Measurements from ENCODE around the gene OTULIN. TPM values are rescaled to one million over a fixed set of nuclear protein-coding genes. Genes with fewer than 3 reads are reported as not detected.

OTULIN gene
- total and polyA plus RNA-seq, 2 of the 13 experiments (the other 11 are each of a cell fraction or from before 2014, with no cell fraction given), result 7.0 to 34.8 TPM

GRCh38 chr5:14744296-14745187 is 80.0 kb downstream of the OTULIN start (continued):
- TF ChIP-seq RXRB (CRISPR knock-in tag; IDR thresholded peaks at IDR 0.05; ENCODE audit: borderline replicate concordance) (peak; percentile 69; the same call in 1 of the 2 replicates), ATF1 (CRISPR knock-in tag; IDR thresholded peaks at IDR 0.05) (no peak), GTF3A (CRISPR knock-in tag; conservative IDR thresholded peaks at IDR 0.05) (no peak), SP4 (CRISPR knock-in tag; IDR thresholded peaks at IDR 0.05) (no peak), PAX8 (CRISPR knock-in tag; IDR thresholded peaks at IDR 0.05; ENCODE audit: borderline replicate concordance) (no peak), ZNF660 (CRISPR knock-in tag; IDR thresholded peaks at IDR 0.05; ENCODE audit: borderline replicate concordance, low read depth) (no peak), ZNF44 (CRISPR knock-in tag; IDR thresholded peaks at IDR 0.05) (no peak), HHEX (CRISPR knock-in tag; IDR thresholded peaks at IDR 0.05) (no peak), TP53 (CRISPR knock-in tag; conservative IDR thresholded peaks at IDR 0.05) (no peak), PITX1 (CRISPR knock-in tag; IDR thresholded peaks at IDR 0.05) (0 out of 2 replicates have a peak, but pooled peaks have one; percentile 33), ZNF770 (CRISPR knock-in tag; IDR thresholded peaks at IDR 0.05) (no peak), ZNF335 (CRISPR knock-in tag; IDR thresholded peaks at IDR 0.05) (no peak), REST (IDR thresholded peaks at IDR 0.05; ENCODE audit: borderline replicate concordance in 1 of 2, low read depth in 1 of 2, low read length in 2 of 2) (no peak), PHF5A (CRISPR knock-in tag; IDR thresholded peaks at IDR 0.05; ENCODE audit: low read depth, unreplicated experiment) (no peak)
- TF ChIP-seq, protein P1, sequence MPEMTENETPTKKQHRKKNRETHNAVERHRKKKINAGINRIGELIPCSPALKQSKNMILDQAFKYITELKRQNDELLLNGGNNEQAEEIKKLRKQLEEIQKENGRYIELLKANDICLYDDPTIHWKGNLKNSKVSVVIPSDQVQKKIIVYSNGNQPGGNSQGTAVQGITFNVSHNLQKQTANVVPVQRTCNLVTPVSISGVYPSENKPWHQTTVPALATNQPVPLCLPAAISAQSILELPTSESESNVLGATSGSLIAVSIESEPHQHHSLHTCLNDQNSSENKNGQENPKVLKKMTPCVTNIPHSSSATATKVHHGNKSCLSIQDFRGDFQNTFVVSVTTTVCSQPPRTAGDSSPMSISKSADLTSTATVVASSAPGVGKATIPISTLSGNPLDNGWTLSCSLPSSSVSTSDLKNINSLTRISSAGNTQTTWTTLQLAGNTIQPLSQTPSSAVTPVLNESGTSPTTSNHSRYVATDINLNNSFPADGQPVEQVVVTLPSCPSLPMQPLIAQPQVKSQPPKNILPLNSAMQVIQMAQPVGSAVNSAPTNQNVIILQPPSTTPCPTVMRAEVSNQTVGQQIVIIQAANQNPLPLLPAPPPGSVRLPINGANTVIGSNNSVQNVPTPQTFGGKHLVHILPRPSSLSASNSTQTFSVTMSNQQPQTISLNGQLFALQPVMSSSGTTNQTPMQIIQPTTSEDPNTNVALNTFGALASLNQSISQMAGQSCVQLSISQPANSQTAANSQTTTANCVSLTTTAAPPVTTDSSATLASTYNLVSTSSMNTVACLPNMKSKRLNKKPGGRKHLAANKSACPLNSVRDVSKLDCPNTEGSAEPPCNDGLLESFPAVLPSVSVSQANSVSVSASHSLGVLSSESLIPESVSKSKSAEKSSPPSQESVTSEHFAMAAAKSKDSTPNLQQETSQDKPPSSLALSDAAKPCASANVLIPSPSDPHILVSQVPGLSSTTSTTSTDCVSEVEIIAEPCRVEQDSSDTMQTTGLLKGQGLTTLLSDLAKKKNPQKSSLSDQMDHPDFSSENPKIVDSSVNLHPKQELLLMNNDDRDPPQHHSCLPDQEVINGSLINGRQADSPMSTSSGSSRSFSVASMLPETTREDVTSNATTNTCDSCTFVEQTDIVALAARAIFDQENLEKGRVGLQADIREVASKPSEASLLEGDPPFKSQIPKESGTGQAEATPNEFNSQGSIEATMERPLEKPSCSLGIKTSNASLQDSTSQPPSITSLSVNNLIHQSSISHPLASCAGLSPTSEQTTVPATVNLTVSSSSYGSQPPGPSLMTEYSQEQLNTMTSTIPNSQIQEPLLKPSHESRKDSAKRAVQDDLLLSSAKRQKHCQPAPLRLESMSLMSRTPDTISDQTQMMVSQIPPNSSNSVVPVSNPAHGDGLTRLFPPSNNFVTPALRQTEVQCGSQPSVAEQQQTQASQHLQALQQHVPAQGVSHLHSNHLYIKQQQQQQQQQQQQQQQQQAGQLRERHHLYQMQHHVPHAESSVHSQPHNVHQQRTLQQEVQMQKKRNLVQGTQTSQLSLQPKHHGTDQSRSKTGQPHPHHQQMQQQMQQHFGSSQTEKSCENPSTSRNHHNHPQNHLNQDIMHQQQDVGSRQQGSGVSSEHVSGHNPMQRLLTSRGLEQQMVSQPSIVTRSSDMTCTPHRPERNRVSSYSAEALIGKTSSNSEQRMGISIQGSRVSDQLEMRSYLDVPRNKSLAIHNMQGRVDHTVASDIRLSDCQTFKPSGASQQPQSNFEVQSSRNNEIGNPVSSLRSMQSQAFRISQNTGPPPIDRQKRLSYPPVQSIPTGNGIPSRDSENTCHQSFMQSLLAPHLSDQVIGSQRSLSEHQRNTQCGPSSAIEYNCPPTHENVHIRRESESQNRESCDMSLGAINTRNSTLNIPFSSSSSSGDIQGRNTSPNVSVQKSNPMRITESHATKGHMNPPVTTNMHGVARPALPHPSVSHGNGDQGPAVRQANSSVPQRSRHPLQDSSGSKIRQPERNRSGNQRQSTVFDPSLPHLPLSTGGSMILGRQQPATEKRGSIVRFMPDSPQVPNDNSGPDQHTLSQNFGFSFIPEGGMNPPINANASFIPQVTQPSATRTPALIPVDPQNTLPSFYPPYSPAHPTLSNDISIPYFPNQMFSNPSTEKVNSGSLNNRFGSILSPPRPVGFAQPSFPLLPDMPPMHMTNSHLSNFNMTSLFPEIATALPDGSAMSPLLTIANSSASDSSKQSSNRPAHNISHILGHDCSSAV (CRISPR knock-in tag; IDR thresholded peaks at IDR 0.05; ENCODE audit: borderline replicate concordance), result no peak

Measured in HepG2 (cell line).